PC-3 (cell line): ENCODE measurements around the gene DCBLD1.

ENCODE experiments used
- EZH2 ChIP-seq: fragments of 300-600 bp; sonication (generic); IDR thresholded peaks from one replicate; pipeline ENCODE4 v1.6.1; 2017; ENCODE audit warnings: antibody characterized with exemption, mild to moderate bottlenecking, low read length; ENCODE audit not compliant: unreplicated experiment
- EZH2phosphoT487 ChIP-seq: fragments of 300-600 bp; sonication (generic); IDR thresholded peaks from 2 replicates; pipeline ENCODE4 v1.6.1; 2018; ENCODE audit warnings: mild to moderate bottlenecking, antibody characterized with exemption, low read length, borderline replicate concordance
- TF ChIP-seq, protein P1 (sequence below): fragments of 300-600 bp; sonication (generic); conservative IDR thresholded peaks from 2 replicates; pipeline ENCODE4 v1.5.1; 2017; ENCODE audit warnings: antibody characterized with exemption, low read depth, mild to moderate bottlenecking, low read length

DNA sequence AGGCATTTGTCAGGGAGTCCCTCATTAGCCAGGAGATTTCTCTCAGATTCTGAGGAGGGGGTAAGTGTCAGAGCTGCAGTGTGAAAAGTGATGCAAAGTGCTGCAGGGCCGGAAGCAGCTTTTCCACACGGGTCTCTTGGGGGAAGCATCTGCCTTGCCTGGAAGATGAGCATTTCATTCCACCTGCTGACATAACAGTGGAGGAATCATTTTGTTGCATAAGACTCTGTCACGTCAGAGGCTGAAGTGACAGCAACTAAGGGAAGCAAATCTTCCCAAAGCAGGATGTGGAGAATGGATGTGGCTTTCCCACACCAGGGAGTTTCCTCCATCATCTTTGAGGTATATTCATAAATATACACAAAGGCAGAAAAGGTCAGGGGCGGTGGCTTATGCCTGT, 22.8 kb downstream of the DCBLD1 start:
- TF ChIP-seq, protein P1, sequence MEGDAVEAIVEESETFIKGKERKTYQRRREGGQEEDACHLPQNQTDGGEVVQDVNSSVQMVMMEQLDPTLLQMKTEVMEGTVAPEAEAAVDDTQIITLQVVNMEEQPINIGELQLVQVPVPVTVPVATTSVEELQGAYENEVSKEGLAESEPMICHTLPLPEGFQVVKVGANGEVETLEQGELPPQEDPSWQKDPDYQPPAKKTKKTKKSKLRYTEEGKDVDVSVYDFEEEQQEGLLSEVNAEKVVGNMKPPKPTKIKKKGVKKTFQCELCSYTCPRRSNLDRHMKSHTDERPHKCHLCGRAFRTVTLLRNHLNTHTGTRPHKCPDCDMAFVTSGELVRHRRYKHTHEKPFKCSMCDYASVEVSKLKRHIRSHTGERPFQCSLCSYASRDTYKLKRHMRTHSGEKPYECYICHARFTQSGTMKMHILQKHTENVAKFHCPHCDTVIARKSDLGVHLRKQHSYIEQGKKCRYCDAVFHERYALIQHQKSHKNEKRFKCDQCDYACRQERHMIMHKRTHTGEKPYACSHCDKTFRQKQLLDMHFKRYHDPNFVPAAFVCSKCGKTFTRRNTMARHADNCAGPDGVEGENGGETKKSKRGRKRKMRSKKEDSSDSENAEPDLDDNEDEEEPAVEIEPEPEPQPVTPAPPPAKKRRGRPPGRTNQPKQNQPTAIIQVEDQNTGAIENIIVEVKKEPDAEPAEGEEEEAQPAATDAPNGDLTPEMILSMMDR = no peak
- no peak for TF ChIP-seq EZH2
- no peak for TF ChIP-seq EZH2phosphoT487
